ENCODE data around the gene OR4D10.
"Not testable (repeated sequence)": the region's sequence is repeated elsewhere in the genome, so short reads cannot be mapped to it uniquely, and the experiment has no call there.

Gene OR4D10

DNA sequence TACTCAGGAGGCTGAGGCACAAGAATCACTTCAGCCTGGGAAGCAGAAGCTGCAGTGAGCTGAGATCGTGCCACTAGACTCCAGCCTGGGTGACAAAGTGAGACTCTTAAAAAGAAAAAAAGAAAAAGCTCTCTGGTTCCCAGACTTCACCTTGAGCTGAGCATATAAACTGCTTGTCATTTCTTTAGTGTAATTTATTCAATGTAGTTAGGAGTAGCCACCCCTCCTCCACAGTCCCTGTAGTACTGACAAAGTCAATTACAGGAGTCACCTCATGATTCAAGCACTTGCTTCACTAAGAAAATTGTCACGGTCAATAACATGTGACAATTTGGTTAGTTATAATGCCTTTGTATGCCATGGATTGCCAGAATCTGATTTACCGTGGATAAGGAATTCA lies 7.2 kb downstream of the OR4D10 start:
- TF ChIP-seq, protein P1, sequence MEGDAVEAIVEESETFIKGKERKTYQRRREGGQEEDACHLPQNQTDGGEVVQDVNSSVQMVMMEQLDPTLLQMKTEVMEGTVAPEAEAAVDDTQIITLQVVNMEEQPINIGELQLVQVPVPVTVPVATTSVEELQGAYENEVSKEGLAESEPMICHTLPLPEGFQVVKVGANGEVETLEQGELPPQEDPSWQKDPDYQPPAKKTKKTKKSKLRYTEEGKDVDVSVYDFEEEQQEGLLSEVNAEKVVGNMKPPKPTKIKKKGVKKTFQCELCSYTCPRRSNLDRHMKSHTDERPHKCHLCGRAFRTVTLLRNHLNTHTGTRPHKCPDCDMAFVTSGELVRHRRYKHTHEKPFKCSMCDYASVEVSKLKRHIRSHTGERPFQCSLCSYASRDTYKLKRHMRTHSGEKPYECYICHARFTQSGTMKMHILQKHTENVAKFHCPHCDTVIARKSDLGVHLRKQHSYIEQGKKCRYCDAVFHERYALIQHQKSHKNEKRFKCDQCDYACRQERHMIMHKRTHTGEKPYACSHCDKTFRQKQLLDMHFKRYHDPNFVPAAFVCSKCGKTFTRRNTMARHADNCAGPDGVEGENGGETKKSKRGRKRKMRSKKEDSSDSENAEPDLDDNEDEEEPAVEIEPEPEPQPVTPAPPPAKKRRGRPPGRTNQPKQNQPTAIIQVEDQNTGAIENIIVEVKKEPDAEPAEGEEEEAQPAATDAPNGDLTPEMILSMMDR (conservative IDR thresholded peaks at IDR 0.05) = no peak
- no peak overlapping the region for H3K27ac ChIP-seq

DNA sequence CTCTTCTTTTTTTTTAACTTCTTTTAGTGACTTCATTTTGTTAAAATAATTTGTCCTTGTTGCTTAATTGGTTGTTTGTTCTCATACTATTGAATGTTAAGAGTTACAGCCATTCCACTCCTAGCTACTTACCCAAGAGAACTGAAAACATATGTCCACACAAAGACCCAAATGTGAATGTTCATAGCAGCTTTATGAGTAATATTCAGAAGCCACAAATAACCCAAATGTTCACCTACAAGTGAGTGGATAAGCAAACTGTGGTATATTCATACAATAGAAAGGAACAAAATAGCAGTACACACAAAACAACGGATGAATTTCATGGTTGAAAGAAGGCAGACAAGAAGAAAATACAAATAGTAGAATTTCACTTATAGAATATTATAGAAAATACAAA lies 28.8 kb downstream of the OR4D10 start:
- no peak overlapping the region for H3K27ac ChIP-seq
- TF ChIP-seq, protein P1 (conservative IDR thresholded peaks at IDR 0.05) = no peak

DNA sequence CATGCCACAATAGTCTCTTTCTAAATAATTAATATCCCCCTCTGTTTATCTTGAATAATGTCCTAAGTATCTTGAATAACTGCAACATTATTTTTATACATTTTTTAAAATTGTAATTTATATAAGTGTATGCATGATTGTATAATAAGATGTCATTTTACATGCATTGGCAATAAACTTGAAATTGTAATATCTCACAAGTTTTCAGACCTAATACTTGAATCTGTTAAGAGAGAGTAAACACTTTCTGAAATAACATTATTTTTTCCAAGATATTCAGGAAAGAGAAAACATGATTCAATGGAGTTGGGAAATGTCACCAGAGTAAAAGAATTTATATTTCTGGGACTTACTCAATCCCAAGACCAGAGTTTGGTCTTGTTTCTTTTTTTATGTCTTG lies 30.2 kb downstream of the OR4D10 start, which contains the start of gene OR4D11:
OR4D11 (plus strand) TSS at position 301 of the 400 bp plus-strand sequence; CDS start at position 301, 0 bp downstream.
- H3K27ac ChIP-seq = no peak within 1 kb of the TSS
- TF ChIP-seq, protein P1 (conservative IDR thresholded peaks at IDR 0.05) = no peak

DNA sequence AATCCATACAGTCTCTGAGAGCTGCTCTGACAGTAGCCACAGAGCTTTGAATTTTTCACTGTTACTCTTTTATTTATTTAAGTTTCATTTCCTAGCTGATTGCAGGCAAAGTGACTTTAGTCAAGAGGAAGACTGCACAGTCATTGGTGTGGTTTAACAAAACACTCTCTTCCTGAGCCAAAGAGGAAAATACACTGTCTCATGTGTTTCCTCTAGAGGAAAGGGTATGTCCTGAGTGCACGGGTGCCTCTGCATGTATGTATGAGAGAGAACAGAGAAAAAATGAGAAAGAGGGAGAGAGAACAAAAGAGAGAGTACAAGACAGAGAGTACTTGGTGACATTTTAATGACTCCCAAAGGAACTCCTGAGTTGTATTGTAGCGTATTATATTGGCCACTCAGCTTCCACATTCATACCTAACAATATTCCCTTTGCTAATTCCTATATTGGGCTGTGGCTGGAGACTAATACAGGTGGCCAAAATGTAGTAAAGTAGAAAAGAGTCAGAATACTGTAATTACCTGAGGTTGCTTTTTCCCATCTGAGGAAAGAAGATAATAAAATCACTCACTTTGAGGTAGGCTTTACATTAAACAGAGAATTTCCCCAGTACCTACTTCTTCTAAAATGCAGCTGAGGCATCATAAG lies 38.0 kb downstream of the OR4D10 start, which contains the start of gene OR4D9:
OR4D9 (plus strand) TSS at position 599 of the 649 bp plus-strand sequence. CDS start 3,374 bp downstream, outside the sequence.
- H3K27ac ChIP-seq = no peak within 1 kb of the TSS
- TF ChIP-seq, protein P1 (conservative IDR thresholded peaks at IDR 0.05) = no peak

DNA sequence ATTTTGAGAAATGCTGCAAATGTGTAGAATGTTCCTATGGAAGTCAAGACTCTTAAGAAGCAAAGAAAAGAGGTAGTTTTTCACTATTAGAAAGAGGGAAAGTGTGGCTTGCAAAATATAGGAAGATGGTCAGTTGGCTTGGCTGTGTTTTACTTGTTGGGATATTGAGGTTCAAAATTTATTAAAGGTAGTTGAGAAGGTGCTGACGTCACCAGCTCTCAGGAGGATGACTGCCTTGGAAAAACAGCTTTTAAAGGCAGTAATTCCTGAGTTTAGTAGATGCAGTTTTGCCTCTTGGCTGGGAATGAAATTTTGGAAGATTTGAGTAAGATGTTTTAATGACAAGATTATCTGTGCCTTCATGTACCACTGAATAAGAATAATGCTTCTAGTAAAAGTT lies 38.6 kb downstream of the OR4D10 start:
- TF ChIP-seq, protein P1 (conservative IDR thresholded peaks at IDR 0.05) = no peak

DNA sequence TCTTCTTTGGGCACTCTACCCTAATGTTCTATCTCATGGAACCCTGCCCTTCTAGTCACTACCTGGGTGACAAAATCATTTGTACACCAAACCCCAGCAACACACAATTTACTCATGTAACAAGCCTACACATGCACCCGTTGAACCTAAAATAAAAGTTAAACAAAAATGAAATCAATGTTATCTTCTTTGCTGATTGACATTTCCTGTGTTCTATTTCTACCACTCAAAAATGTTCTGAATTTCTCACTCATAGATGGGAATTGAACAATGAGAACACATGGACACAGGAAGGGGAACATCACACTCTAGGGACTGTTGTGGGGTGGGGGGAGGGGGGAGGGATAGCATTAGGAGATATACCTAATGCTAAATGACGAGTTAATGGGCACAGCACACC lies 47.0 kb downstream of the OR4D10 start:
- H3K27ac ChIP-seq = not testable (repeated sequence)

More for the DNA sequence above, 38.6 kb downstream of the OR4D10 start:
- no peak overlapping the region for H3K27ac ChIP-seq

DNA sequence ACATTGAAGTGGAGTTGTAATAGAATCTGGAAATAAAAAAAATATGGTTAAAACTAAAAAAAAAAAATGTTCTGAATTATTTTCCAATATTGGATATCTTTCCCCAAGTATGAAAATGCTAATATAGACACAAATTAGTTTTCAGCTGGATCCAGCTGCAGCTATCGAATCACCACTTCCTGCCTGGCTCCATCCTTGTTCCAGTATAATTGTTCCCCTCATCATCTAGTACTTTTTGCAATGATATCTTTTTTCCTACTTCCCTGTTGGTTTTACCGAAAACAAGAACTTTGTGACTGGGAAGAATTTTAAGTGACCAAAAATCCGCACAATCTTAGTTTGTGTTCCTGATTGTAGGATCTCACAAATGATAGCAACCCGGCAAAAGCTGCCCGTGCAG lies 47.6 kb downstream of the OR4D10 start:
- no peak overlapping the region for H3K27ac ChIP-seq
- TF ChIP-seq, protein P1 (conservative IDR thresholded peaks at IDR 0.05) = no peak

DNA sequence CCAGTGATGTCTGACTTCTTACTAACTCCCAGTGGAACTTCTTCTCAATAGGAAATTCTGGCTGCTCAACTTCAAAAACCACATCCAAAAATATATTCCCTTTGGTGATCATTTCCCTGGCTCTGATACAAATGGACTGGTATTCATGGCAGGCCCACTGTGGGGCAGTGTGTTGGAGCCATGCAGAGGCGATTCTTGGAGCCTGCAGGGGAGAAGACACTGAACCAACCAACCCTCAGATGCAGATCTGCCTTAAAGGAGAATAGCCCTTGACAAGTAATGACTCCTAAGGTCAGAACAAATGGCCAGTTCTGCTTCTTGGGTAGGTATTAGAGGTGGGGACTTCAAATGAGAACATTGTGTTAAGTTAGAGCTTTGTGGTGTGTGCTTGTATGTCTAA lies 50.4 kb downstream of the OR4D10 start:
- TF ChIP-seq, protein P1 (conservative IDR thresholded peaks at IDR 0.05) = no peak; the same call in 1 of the 2 replicates
- no peak overlapping the region for H3K27ac ChIP-seq

All from VCaP (cell line).